Left renal pelvis (tissue), 4 donors: Measurements from ENCODE around the gene SSBP2. TPM values are rescaled to one million over a fixed set of nuclear protein-coding genes. Genes with fewer than 3 reads are reported as not detected.
"Not testable (repeated sequence)": the region's sequence is repeated elsewhere in the genome, so short reads cannot be mapped to it uniquely, and the experiment has no call there.

ENCODE experiments used
- DNase-seq, 4 donors: peaks; one replicate each; pipeline ENCODE4 v3.0.0-alpha.2; 2013; ENCODE audit warnings: low read depth in 4 of 4, low spot score in 3 of 4
- polyA plus RNA-seq, 4 donors: library from polyadenylated mRNA; unstranded; fragments of 120-200 nt; gene quantifications; one replicate each; pipeline ENCODE4 v1.2.1, GENCODE V29; 2013; ENCODE audit not compliant: insufficient read length in 4 of 4

Gene SSBP2
- polyA plus RNA-seq, 4 donors = 85.6 to 125 (median 93.6) TPM

- no peak for DNase-seq
These were observed 65.4 kb downstream of the SSBP2 start for GRCh38 chr5:81685471-81685870.

GRCh38 chr5:81679885-81680284 is 71.0 kb downstream of the SSBP2 start:
- DNase-seq = no peak

- no peak for DNase-seq
These were observed 75.5 kb downstream of the SSBP2 start for GRCh38 chr5:81675420-81675819.

- DNase-seq = no peak
These were observed 85.1 kb downstream of the SSBP2 start for GRCh38 chr5:81665795-81666194.

- DNase-seq = not testable (repeated sequence)
These were observed 90.3 kb downstream of the SSBP2 start for GRCh38 chr5:81660624-81661023.

GRCh38 chr5:81657386-81657785 is 93.5 kb downstream of the SSBP2 start:
- DNase-seq = no peak

- no peak for DNase-seq
These were observed 94.1 kb downstream of the SSBP2 start for GRCh38 chr5:81656783-81657182.

- DNase-seq = no peak
These were observed 99.9 kb downstream of the SSBP2 start for GRCh38 chr5:81650987-81651386.

GRCh38 chr5:81646469-81646995 is 104.4 kb downstream of the SSBP2 start:
- no peak for DNase-seq

- no peak for DNase-seq
These were observed 108.7 kb downstream of the SSBP2 start for GRCh38 chr5:81642210-81642609.

GRCh38 chr5:81639556-81639955 is 111.3 kb downstream of the SSBP2 start:
- DNase-seq = no peak

- DNase-seq = no peak
These were observed 112.4 kb downstream of the SSBP2 start for GRCh38 chr5:81638471-81638870.

GRCh38 chr5:81633891-81634290 is 117.0 kb downstream of the SSBP2 start:
- no peak for DNase-seq

- no peak for DNase-seq
These were observed 117.4 kb downstream of the SSBP2 start for GRCh38 chr5:81633471-81633870.

GRCh38 chr5:81632679-81633078 is 118.2 kb downstream of the SSBP2 start:
- DNase-seq = no peak

GRCh38 chr5:81631621-81632020 is 119.3 kb downstream of the SSBP2 start:
- DNase-seq = no peak

- no peak for DNase-seq
These were observed 119.8 kb downstream of the SSBP2 start for GRCh38 chr5:81631124-81631523.

GRCh38 chr5:81630684-81631083 is 120.2 kb downstream of the SSBP2 start:
- no peak for DNase-seq

- no peak for DNase-seq
These were observed 120.9 kb downstream of the SSBP2 start for GRCh38 chr5:81629986-81630385.

GRCh38 chr5:81628061-81628460 is 122.8 kb downstream of the SSBP2 start:
- DNase-seq = not testable (repeated sequence)

- DNase-seq = no peak
These were observed 124.4 kb downstream of the SSBP2 start for GRCh38 chr5:81626524-81626923.

GRCh38 chr5:81609810-81610375 is 141.0 kb downstream of the SSBP2 start:
- no peak for DNase-seq

- DNase-seq = no peak
These were observed 141.9 kb downstream of the SSBP2 start for GRCh38 chr5:81608976-81609375.
